Activated CD8-positive, alpha-beta memory T cell treated with anti-CD3 and anti-CD28 coated beads for 36 hours (primary cell): ENCODE data around the gene DPY19L3. TPM values are rescaled to one million over a fixed set of nuclear protein-coding genes. Genes with fewer than 3 reads are reported as not detected.

Source experiments
- CTCF ChIA-PET: fragments of 350-600 bp; sonication (Branson Sonifier 250); formaldehyde crosslinking; loops from one replicate; lab custom pipeline; 2021; ENCODE audit warnings: antibody characterized with exemption; lab: Charles Lee
- POLR2A ChIA-PET: fragments of 350-600 bp; sonication (Branson Sonifier 250); formaldehyde crosslinking; loops from one replicate; lab custom pipeline; 2021; ENCODE audit warnings: antibody characterized with exemption; lab: Charles Lee
- total RNA-seq, 2 experiments: library from RNA; stranded (reverse); gene quantifications; one replicate each; pipeline ENCODE4 v1.2.3, GENCODE V29; 2021

DPY19L3 gene
- total RNA-seq, 2 experiments from 2014 or later: 19.1 to 20.9 TPM

DNA sequence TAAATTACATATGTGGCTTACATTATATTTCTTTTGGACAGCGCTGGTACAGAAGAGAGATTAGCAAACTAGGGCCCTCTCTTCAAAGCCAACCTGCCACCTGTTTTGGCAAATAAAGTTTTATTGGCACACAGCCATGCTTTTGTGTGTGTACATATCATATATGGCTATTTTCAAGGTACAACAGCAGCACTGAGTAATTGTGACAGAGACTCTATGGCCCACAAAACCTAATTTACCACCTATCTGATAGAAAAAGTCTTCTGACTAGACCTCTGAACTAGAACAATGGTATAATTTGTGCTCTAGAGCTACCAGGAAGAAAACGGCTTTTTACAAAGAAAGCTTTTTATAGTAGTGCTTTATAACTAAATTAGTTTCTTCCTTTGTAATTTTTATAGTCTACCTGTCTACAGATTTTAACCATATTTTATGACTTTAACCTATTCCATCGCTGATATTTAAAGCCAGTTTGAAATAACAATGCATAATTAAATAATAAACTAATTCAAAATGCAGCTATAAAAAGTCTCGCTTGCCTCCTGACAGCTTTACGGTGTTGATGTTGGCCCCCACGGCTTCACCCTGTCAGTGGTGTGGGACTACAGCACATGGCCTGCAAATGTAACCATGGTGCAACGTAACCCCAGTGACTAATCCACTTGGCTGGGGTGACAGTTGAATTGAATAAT lies 17.7 kb upstream of the DPY19L3 start:
- ChIA-PET CTCF (interaction anchor here (0.6 kb wide), 1 partner anchor 713 kb away, joined by 3 read pairs; no protein-coding TSS in a partner anchor), POLR2A (no interaction called here)

DNA sequence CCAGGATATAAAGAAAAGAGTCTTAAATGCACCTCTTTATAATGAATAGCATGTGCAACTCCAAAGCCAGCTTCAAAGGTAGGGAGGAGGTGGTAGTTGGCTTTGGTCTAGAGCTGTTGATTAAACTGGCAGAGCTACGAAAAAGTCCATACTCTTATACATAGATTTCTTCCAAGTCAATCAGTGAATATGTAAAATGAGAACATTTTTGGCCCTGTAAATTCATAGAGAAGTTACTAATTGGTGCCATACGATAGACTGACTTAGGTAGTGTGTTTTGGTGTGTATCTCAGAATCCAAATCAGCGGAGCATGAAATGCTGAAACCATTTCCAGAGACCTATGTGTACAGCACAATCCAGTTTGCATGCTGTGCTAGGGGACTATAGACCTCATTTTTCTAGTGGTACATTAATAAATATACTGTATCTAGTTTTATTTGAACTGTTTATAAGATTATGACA lies 17.1 kb upstream of the DPY19L3 start:
- CTCF ChIA-PET: no interaction called here
- POLR2A ChIA-PET: no interaction called here

DNA sequence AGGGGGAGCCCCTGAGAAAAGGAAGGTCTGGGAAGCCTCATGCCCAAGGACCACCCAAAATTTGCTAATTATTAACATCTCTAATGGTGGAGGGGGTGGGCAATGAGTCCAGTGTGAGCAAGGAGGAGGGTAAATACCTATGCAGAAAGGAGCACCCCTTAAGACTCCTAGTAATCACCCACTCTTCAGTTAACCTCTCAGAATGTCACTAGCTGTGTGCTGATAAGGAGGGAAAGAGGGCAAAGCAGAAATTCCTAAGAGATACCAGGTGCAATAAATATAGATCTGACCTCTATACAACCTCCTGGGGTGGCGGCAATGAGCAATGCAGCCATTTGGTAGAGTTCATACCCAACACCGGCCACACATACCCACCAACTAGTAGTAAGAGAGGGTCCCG lies 12.7 kb upstream of the DPY19L3 start:
- POLR2A ChIA-PET: no interaction called here

DNA sequence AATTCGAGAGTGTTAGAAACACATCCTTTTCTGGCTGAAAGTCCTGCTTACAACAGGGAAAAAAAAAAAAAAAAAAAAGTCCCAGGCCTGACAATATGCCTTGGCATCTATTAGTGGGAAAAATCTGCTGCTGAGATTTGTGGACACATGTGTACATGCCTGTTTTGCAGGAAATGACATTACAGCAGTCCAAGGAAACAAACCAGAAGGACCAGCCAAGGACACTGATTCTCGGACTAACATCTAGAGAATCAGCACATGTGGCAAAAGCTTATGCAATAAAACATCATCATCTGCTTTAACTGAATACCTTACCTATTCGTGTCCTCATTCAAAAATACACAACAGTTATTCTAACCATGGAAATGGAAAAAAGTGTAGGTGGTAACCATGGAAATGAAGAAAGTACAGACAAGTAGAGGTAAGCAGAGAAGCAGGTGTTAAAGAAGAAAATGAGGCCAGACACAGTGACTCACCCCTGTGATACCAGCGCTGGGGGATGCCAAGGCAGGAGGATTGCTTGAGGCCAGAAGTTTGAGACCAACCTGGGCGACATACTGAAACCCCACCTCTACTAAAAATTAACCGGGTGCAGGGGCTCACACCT lies 9.4 kb upstream of the DPY19L3 start:
- POLR2A ChIA-PET: no interaction called here
- CTCF ChIA-PET: interaction anchor here (0.7 kb wide), 1 partner anchor 97 kb away, joined by 3 read pairs; no protein-coding TSS in a partner anchor

More for the DNA sequence above, 12.7 kb upstream of the DPY19L3 start:
- CTCF ChIA-PET: no interaction called here

DNA sequence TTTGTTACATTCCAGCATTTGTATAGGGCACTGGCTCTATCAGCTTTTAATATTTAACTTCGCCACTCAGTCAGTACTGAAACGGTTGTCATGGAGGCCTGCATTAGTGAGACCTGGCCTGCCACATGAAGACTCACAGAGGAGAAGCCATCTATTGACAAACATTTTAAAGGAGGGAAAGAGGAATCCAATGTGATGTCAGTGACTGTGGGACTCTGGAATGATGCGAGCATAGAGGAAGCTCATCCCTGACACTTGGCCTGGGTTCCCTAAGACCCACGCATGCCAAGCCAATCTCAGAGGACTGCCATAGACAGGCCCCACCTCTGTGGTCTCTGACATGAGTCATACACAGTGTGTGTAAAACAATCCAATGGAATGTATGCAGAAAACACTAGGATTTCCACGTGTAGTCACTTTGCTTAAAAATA lies 7.9 kb upstream of the DPY19L3 start:
- CTCF ChIA-PET: no interaction called here

DNA sequence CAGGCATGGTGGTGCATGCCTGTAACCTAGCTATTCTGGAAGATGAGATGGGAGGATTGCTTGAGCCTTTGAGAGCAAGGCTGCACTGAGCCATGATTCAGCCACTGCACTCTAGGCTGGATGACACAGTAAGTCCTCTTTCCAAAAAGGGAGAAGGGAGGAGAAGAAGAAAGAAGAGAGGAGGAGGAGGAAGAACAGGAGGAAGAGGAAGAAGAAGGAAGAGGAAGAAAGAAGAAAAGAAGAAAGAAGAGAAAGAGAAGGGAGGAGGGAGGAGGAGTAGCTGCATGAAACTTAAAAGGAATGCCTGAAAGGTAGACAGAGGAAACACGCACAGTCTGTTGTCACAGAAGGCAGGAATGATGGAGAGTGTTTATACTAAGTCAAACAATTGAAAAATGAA lies 3.6 kb upstream of the DPY19L3 start:
- ChIA-PET POLR2A (no interaction called here), CTCF (no interaction called here)

More for the DNA sequence above, 7.9 kb upstream of the DPY19L3 start:
- POLR2A ChIA-PET: no interaction called here

DNA sequence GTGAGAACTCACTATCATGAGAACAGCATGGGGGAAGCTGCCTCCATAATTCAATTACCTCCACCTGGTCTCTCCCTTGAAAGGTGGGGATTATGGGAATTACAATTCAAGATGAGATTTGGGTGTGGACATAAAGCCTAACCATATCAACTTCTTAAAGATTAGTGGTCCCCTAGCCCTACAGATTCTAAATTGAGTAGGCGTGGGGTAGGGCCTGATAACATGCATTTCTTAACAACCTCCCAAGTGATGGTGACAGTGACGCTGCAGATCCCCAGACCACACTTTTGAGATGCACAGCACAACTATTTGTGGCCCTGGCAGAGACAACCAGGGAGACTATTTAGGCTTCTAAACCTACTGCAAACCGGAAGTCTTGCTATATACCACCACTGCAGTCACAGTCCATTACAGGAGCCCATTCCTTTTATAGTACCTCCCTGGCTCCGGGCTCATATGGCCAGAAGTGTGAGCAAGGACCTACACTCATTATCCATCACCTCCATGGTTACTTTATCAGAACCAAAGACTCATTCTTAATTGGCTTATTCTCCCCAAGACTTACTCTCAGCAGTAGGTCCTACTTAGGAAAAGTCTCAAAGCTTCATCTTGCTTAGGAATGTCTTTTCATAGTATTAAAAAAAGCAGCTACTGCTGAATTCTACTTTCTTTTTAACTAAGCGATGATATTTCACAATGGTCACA lies 2.1 kb upstream of the DPY19L3 start:
- ChIA-PET CTCF (interaction anchor here (1.0 kb wide), 1 partner anchor 58 kb away, joined by 3 read pairs; the partner anchor contains the start of gene ZNF507), POLR2A (no interaction called here)

DNA sequence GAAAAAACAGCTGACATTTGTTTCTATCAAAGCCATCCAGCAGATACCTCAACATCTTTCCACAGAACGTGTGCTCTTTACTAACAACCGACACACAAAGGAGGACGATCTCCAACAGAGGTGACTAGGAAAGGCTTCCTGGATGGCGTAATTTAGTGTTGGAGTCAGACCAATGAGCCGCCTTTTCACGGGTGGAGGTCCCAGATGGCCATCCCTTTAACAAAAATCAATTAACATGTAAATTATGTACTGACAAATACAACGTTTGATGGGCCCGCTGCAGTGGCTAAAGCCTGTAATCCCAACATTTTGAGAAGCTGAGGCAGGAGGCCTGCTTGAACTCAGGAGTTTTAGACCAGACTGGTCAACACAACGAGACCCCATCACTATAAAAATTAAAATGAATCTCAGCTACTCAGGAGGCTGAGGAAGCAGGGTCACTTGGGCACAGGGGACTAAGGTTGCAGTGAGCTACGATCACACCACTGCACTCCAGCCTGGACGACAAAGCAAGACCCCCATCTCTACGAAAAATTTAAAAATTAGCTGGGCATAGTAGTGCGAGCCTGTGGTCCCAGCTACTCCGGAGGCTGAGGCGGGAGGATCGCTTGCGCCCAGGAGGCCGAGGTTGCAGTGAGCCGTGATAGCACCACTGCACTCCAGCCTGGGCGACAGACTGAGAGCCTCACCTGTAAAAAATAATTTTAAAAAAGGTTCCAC lies 1.2 kb upstream of the DPY19L3 start:
- POLR2A ChIA-PET: interaction anchor here (1.1 to 1.6 kb wide), 2 partner anchors 59 to 176 kb away, joined by 3 to 9 read pairs; partner anchors contain the start of genes PDCD5 and ZNF507
- CTCF ChIA-PET: interaction anchor here (1.0 kb wide), 1 partner anchor 59 kb away, joined by 3 read pairs; the partner anchor contains the start of gene ZNF507

DNA sequence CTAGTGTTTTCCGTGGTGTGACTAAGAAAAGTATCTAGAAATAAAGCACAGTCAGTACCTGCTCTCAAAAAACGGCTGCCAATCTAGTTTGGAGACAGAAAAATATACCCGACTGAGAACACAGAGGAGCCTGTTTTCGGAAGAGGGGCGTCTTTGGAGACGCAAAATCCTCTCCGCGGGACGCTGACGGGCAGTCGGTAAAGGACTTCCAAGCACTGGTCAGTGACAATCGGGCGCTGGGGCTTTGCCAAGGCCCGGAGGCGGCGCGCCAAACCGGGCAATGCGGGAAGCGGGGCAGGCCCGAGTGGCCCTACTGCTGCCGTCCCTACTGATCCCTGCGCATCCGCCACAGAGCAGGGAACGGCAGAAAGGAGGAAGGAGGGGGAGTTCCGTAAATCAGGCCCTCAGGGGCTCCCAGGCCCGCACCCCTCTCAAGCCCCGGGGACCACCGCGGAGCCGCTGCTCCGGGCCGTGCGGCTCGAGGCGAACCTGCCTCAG lies 588 bp upstream of the DPY19L3 start:
- POLR2A ChIA-PET: interaction anchor here (1.1 to 1.6 kb wide), 2 partner anchors 59 to 176 kb away, joined by 3 to 9 read pairs; partner anchors contain the start of genes PDCD5 and ZNF507
- CTCF ChIA-PET: interaction anchor here (0.6 to 0.7 kb wide), 2 partner anchors 53 to 57 kb away, joined by 3 to 5 read pairs; no protein-coding TSS in a partner anchor

DNA sequence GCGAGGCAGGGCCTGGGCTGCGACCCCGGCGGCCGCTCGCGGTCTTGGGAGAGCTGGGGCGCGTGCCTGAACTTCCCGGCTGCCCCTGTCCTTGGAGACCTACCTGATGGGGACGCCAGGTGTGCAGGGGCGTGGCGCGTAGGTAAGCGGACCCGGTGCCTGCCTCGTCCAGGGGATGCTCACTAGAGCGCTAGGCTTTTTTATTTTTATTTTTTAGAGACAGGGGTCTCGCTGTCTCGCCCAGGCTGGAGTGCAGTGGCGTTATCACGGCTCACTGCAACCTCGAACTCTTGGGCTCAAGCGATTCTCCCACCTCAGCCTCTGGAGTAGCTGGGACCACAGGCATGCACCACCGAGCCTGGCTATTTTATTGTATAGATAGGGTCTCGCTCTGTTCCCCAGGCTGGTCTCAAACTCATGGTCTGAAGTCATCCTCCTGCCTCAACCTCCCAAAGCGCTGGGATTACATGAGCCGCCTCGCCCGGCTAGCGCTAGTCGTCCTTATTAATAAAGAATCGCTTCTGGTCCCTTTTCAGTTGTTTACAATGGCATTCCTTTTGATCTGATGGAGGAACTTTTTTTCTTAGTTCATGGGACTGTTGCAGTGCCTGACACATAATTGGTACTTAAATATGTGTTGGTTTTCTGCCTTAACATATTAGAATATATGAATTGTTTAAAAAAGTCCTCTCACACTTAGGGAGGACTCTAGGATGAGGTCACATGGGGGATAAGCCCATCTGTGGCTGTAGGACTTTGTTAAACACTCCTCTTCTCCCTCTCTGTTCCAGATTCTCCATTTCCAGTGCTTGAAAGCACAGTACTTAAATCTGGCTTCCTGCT lies 812 bp downstream of the DPY19L3 start:
- POLR2A ChIA-PET: interaction anchor here (0.6 to 1.6 kb wide), 3 partner anchors 12 to 1825 kb away, joined by 3 to 9 read pairs (median 5); partner anchors contain the start of gene ZNF507
- CTCF ChIA-PET: no interaction called here

DNA sequence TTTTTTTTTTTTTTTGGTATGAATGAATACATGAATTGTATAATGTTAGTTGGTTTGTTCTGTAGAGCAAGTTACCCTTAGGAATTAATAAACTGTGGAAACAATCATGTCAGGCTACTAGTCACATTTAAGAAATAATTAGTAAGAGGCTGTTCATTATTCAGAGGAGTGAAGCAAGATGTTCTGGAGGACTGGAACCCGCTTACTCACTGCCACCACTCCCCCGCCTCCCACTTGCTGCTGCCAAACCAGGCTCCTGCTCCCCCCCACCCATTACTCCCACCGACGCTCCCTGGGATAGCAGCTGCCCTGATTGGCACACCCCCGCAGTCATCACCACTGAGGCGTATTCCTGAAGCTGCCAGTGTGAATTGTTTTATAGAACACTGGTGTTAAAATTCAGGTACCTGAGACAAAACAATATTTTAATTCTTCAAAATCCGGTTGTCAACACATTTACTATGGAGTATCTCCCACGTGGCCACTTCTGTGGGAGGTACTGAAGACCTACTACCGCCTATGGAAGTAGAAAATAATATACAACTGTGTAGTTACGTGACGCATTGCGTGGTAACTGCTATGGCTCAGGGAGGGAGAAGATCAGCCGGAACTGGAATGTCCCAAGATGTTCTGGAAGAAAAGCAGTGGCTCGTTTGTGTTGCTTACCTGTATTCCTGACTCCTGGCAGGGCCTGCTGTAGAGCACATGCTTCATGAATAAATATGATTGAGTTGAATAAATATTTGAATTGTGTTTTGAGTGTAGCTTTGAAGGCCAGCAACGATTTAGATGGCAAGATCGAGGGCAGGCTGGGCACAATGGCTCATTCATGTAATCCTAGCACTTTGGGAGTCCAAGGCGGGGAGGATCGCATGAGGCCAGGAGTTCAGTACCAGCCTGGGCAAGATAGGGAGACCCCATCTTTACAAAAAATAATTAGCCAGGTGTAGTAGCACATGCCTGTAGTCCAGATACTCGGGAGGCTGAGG lies 1.7 kb downstream of the DPY19L3 start:
- CTCF ChIA-PET: no interaction called here
- POLR2A ChIA-PET: no interaction called here

DNA sequence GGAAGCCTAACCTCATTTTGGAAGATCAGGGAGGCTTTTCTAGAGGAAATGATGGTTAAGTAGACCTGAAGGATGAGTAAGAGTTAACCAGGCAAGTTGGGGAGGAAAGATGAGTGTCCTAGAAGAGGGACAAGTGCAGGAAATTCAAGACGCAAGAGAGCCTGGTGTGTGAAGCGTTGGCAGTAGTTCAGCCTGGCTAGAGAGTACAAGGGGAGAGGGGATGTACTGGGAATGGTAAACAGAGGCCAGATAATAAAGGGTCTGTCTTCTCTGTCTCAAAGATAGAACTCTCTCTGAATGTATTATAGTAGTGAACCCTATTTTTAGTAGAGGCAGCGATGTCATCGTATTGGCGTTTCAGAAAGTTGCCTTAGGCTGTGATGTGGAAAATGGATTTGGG lies 9.7 kb downstream of the DPY19L3 start:
- ChIA-PET CTCF (no interaction called here), POLR2A (no interaction called here)

DNA sequence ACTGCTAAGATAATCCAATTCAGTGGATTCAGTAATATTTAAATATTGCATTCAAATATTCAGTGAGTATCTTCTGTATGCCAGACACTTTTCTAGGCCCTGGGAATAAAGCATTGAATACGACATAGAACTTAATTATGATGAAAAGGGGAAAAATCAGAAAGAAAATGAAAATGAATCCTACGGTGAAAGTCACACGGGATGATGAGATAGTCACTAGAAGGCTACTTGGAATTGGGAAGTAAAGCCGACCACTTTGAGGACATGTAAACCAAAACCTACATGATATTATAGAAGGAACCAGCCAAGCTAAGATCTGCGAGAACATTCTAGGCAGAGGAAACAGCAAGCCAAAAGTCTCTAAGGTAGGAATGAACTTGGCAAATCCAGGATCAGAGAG lies 10.1 kb downstream of the DPY19L3 start:
- ChIA-PET CTCF (no interaction called here), POLR2A (no interaction called here)

DNA sequence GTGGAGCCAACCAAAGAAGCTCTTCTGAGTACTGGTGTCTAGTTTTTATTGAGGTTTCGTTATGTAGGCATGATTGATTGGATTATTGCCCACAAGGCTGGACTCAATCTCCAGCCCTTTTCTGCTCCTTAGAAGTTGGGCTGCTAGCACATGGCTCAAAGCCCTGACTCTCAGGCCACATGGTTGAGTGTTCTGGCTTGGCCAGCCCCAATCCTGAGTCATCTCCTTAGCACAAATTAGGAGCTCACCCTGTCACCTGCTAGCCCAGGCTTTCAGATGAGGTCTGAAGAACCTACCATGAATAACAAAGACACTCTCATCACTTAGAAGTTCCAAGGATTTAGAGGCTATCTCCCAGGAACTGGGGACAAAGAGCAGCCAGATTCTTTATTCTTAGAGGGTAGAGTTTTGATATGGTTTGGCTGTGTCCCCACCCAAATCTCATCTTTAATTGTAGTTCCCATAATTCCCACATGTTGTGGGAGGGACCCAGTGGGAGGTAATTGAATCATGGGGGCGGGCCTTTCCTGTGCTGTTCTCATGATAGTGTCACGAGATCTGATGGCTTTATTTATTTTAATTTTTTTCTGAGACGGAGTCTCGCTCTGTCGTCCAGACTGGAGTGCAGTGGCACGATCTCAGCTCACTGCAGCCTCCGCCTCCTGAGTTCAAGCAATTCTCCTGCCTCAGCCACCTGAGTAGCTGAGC lies 11.3 kb downstream of the DPY19L3 start:
- ChIA-PET CTCF (no interaction called here), POLR2A (no interaction called here)

DNA sequence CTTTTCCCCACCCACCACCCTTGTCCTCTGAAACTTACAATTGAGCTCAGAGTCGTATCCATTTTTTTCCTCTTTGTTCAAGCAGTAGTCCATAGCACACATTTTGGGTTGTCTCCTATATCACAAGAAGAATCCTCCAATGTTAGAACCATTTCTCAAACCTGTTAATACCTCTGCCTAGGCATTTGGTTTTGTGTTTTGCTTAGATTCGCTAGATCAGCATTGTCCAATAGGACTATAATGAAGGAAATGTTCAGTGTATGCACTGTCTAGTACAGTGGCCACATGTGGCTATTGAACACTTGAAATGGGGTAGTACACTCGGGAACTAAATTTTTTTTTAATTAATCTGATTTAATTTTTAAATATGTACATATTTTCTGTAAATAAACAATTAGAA lies 12.6 kb downstream of the DPY19L3 start:
- ChIA-PET CTCF (no interaction called here), POLR2A (interaction anchor here (0.5 kb wide), 1 partner anchor 12 kb away, joined by 3 read pairs; the partner anchor contains the start of gene DPY19L3)
